Loucy (cell line): ENCODE measurements around the gene WDPCP.

Experiments used
- H2AFZ ChIP-seq: fragments of 200-600 bp; sonication (generic); 2 replicates; pipeline ENCODE4 v1.6.0; 2016; ENCODE audit warnings: antibody characterized with exemption, mild to moderate bottlenecking, low read length, moderate library complexity
- H3F3A ChIP-seq: fragments of 200-600 bp; 2 replicates; pipeline ENCODE4 v1.6.0; 2016; ENCODE audit warnings: antibody characterized with exemption, low read depth, mild to moderate bottlenecking
- H3K27me3 ChIP-seq: fragments of 200-600 bp; sonication (generic); 2 replicates; pipeline ENCODE4 v1.6.1; 2014; ENCODE audit warnings: low read length, mild to moderate bottlenecking; ENCODE audit not compliant: insufficient read depth, poor library complexity, severe bottlenecking
- H3K36me3 ChIP-seq: fragments of 200-600 bp; sonication (generic); 2 replicates; pipeline ENCODE4 v1.6.1; 2016; ENCODE audit warnings: low read length; ENCODE audit not compliant: insufficient read depth
- H3K4me1 ChIP-seq: fragments of 200-600 bp; sonication (generic); 2 replicates; pipeline ENCODE4 v1.5.1; 2014; ENCODE audit warnings: low read length, mild to moderate bottlenecking; ENCODE audit not compliant: insufficient read depth, poor library complexity, severe bottlenecking
- H3K4me2 ChIP-seq: fragments of 200-600 bp; sonication (generic); 2 replicates; pipeline ENCODE4 v1.6.0; 2014; ENCODE audit warnings: antibody characterized with exemption, low read length, low read depth, mild to moderate bottlenecking; ENCODE audit not compliant: poor library complexity, severe bottlenecking
- H3K4me3 ChIP-seq: fragments of 200-600 bp; sonication (generic); 2 replicates; pipeline ENCODE4 v1.5.1; 2014; ENCODE audit warnings: low read length, mild to moderate bottlenecking, mixed read lengths; ENCODE audit not compliant: poor library complexity, severe bottlenecking
- H3K79me2 ChIP-seq: fragments of 200-600 bp; sonication (generic); 2 replicates; pipeline ENCODE4 v1.6.1; 2014; ENCODE audit warnings: low read length; ENCODE audit not compliant: insufficient read depth
- H3K9ac ChIP-seq: fragments of 200-600 bp; sonication (generic); 2 replicates; pipeline ENCODE4 v1.6.0; 2014; ENCODE audit warnings: mild to moderate bottlenecking, low read depth, low read length, moderate library complexity; ENCODE audit not compliant: poor library complexity, severe bottlenecking
- H3K9me2 ChIP-seq: fragments of 200-600 bp; sonication (generic); replicated peaks from 2 replicates; pipeline ENCODE4 v1.6.1; 2016; ENCODE audit warnings: low read depth, low read length, mixed read lengths
- H3K9me3 ChIP-seq: fragments of 200-600 bp; sonication (generic); 2 replicates; pipeline ENCODE4 v1.6.1; 2014; ENCODE audit warnings: mild to moderate bottlenecking, antibody characterized with exemption, low read length, low read depth; ENCODE audit not compliant: insufficient read depth
- H4K20me1 ChIP-seq: fragments of 200-600 bp; sonication (generic); 2 replicates; pipeline ENCODE4 v1.6.0; 2014; ENCODE audit warnings: antibody characterized with exemption, low read length, mild to moderate bottlenecking; ENCODE audit not compliant: insufficient read depth, poor library complexity, severe bottlenecking
- CTCF ChIP-seq: fragments of 200-600 bp; sonication (generic); conservative IDR thresholded peaks from 2 replicates; pipeline ENCODE4 v1.5.1; 2014; ENCODE audit warnings: mild to moderate bottlenecking, antibody characterized with exemption, low read length
- EZH2phosphoT487 ChIP-seq: fragments of 200-600 bp; IDR thresholded peaks from 2 replicates; pipeline ENCODE4 v1.6.1; 2018; ENCODE audit warnings: antibody characterized with exemption, mild to moderate bottlenecking, moderate library complexity, borderline replicate concordance

WDPCP gene

GRCh38 chr2:63582873-63583272 lies 5.4 kb downstream of the WDPCP start:
- H3K36me3 ChIP-seq: no peaks in the 10 kb centered on the region

GRCh38 chr2:63581298-63581961 lies 6.8 kb downstream of the WDPCP start:
- Histone ChIP-seq H3K4me3 (no peak overlapping the region), H2AFZ (no peak overlapping the region), H4K20me1 (no peaks in the 10 kb centered on the region), H3K9me3 (no peaks in the 10 kb centered on the region), H3K36me3 (no peaks in the 10 kb centered on the region), H3K27me3 (no peaks in the 10 kb centered on the region), H3F3A (no peaks in the 10 kb centered on the region), H3K79me2 (peaks cover 55% of the 10 kb centered on the region), H3K9ac (no peak overlapping the region), H3K4me1 (peaks cover 29% of the 10 kb centered on the region), H3K9me2 (no peaks in the 10 kb centered on the region), H3K4me2 (peak overlapping the region; percentile 46)
- TF ChIP-seq CTCF: no peak
- TF ChIP-seq EZH2phosphoT487: no peak

More at GRCh38 chr2:63582873-63583272, 5.4 kb downstream of the WDPCP start:
- peak overlapping the region; percentile 20 for H3K4me3 ChIP-seq
- H3K79me2 ChIP-seq: peaks cover 64% of the 10 kb centered on the region
- no peak overlapping the region for H2AFZ ChIP-seq
- H3F3A ChIP-seq: no peaks in the 10 kb centered on the region
- no peak for TF ChIP-seq CTCF
- TF ChIP-seq EZH2phosphoT487: no peak
- H3K9ac ChIP-seq: no peak overlapping the region
- H3K9me3 ChIP-seq: no peaks in the 10 kb centered on the region
- peaks cover 40% of the 10 kb centered on the region for H3K4me1 ChIP-seq
- H3K27me3 ChIP-seq: no peaks in the 10 kb centered on the region
- no peaks in the 10 kb centered on the region for H3K9me2 ChIP-seq
- H3K4me2 ChIP-seq: peak overlapping the region; percentile 46
- H4K20me1 ChIP-seq: no peaks in the 10 kb centered on the region

- H3K27me3 ChIP-seq: no peaks in the 10 kb centered on the region
- H3K4me1 ChIP-seq: peaks cover 23% of the 10 kb centered on the region
- no peak overlapping the region for H3K9ac ChIP-seq
- no peaks in the 10 kb centered on the region for H3F3A ChIP-seq
- TF ChIP-seq CTCF (no peak), EZH2phosphoT487 (no peak)
- peak overlapping the region; percentile 46 for H3K4me2 ChIP-seq
- peaks cover 55% of the 10 kb centered on the region; the same call in 1 of the 2 replicates for H3K79me2 ChIP-seq
- no peaks in the 10 kb centered on the region for H3K36me3 ChIP-seq
- H3K9me3 ChIP-seq: no peaks in the 10 kb centered on the region
- H4K20me1 ChIP-seq: no peaks in the 10 kb centered on the region
- H2AFZ ChIP-seq: no peak overlapping the region
- H3K4me3 ChIP-seq: no peak overlapping the region
- no peaks in the 10 kb centered on the region for H3K9me2 ChIP-seq
Measured at GRCh38 chr2:63580651-63581297, 7.5 kb downstream of the WDPCP start.
